SK-MEL-5 (cell line): ENCODE results near the gene TBPL1. TPM values are rescaled to one million over a fixed set of nuclear protein-coding genes. Genes with fewer than 3 reads are reported as not detected.

ENCODE experiments used
- DNase-seq: peaks from one replicate; pipeline ENCODE4 v3.0.0-alpha.2; 2016; ENCODE audit warnings: low read depth, low spot score
- in situ Hi-C: cut with HindIII; loops from 2 replicates; pipeline ENCODE4 v1.10.0; 2016; ENCODE audit warnings: low sequenced_read_pairs, high pct_unique_total_duplicates, low pct_unique_long_range_greater_than_20kb
- total RNA-seq: library from RNA; depleted of rRNA; stranded (reverse); fragments of >200 nt; shearing (Covaris generic); gene quantifications from 2 replicates; pipeline ENCODE4 v1.2.3, GENCODE V29; 2014

Gene TBPL1
- total RNA-seq, 1 experiment from 2014 or later, result 40.7 TPM

- in situ Hi-C loops, result no loop called here
- no peak for DNase-seq
Observed at GRCh38 chr6:133990321-133990720, 37.3 kb downstream of the TBPL1 start.

- in situ Hi-C loops, result no loop called here
- DNase-seq, result no peak
Observed at GRCh38 chr6:133991096-133991593, 38.1 kb downstream of the TBPL1 start.

- DNase-seq, result no peak
- in situ Hi-C loops, result no loop called here
Observed at GRCh38 chr6:133992992-133993680, 40.1 kb downstream of the TBPL1 start.

DNA sequence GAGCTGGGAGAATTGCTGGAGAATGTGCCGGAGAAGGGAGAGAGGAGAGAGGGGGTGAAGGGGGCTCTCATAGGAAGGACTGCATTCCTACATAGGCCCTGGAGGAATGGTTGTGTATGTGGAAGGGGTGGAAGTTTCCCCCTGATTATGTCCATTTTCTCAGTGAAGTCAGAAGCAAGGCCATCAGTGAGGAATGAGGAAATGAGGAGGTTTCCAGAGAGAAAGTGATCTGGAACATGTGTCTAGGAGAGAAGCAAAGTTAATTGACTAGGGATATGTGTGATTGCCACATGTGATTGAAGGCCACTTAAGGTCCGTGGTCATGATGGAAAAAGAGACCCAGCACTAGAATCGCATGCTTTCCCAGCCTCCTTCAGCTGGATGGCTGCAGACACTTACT, 42.3 kb downstream of the TBPL1 start:
- DNase-seq, result no peak
- in situ Hi-C loops, result no loop called here

- no peak for DNase-seq
- in situ Hi-C loops, result no loop called here
Observed at GRCh38 chr6:133995758-133996157, 42.7 kb downstream of the TBPL1 start.

GRCh38 chr6:133997267-133997666, 44.2 kb downstream of the TBPL1 start:
- DNase-seq, result no peak
- in situ Hi-C loops, result no loop called here

DNA sequence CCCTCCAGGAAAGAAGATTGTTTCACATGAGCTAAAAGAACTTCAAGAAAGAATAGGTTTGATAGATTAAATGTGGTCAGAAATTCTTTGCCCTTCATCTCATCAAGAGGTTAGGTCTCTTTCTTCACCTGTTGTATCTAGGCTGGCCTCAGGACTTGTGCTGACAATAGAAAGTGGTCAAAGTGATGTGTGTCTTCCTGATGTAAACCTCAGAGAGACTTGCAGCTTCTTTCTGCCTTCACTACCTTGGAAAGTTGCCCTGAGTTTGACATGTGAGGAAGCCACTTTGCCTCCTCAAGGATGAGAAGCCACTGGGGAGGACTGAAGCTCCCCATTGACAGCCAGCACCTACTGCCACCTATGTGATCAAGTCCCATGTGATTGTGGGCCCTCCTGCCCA, 46.3 kb downstream of the TBPL1 start:
- in situ Hi-C loops, result no loop called here
- DNase-seq, result no peak

DNA sequence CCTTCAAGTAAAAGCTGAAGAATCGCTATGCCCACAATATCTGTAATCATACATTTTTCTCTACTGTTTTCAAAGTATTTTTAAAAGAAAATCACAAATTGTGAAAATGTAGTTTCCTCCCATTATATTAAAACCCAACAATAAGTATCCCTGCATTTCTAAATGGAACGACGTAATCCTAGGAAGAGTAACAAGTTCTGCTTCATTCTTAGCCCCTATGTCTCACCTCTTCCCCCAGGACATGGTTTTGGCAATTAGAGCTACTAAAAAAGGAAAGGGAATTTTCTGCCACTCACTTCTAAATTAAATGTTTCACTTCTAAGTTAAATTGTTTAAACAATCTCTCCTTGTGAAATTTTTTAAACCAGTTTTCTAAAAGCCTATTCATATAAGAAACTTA, 47.4 kb downstream of the TBPL1 start:
- in situ Hi-C loops, result no loop called here
- no peak for DNase-seq

- DNase-seq, result peak; percentile 58
- in situ Hi-C loops, result no loop called here
Observed at GRCh38 chr6:134002821-134003220, 49.8 kb downstream of the TBPL1 start.

GRCh38 chr6:134003542-134003951, 50.5 kb downstream of the TBPL1 start:
- DNase-seq, result no peak
- in situ Hi-C loops, result no loop called here

GRCh38 chr6:134004714-134005113, 51.7 kb downstream of the TBPL1 start:
- in situ Hi-C loops, result no loop called here
- DNase-seq, result no peak

DNA sequence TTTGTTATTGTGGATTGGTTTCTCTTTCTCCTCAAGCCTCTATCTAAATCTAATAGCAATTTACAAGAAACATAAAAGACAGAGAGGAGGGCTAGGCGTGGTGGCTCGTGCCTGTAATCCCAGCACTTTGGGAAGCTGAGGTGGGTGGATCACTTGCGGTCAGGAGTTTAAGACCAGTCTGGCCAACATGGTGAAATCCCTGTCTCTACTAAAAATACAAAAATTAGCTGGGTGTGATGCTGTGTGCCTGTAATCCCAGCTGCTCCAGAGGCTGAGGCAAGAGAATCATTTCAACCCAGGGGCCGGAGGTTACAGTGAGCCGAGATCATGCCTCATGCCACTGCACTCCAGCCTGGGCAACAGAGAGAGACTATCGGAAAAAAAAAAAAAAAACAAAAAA, 52.8 kb downstream of the TBPL1 start:
- in situ Hi-C loops, result no loop called here
- no peak for DNase-seq

DNA sequence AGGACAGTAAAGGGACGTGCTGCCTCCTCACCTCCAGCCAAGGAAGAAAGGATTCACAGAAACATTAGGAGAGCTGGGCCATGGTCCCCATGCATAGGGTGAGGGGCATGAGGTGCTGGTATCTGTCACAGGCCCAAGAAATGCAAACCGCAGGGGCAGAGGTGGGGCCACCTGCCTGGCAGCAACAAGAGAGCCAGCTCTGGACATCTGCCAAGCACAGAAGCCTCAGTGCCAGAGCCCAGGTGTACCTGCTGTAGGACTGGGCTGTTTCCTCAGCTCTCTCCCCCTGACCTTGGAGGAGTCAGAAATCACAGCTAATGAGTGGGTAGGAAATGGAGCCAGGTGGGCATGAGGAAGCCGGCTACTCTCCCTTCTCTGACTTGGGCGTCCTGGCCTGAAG, 54.1 kb downstream of the TBPL1 start:
- in situ Hi-C loops, result no loop called here
- no peak for DNase-seq

GRCh38 chr6:134009876-134010275, 56.9 kb downstream of the TBPL1 start:
- no peak for DNase-seq
- in situ Hi-C loops, result no loop called here

- in situ Hi-C loops, result no loop called here
- DNase-seq, result no peak
Observed at GRCh38 chr6:134010400-134010799, 57.4 kb downstream of the TBPL1 start.

DNA sequence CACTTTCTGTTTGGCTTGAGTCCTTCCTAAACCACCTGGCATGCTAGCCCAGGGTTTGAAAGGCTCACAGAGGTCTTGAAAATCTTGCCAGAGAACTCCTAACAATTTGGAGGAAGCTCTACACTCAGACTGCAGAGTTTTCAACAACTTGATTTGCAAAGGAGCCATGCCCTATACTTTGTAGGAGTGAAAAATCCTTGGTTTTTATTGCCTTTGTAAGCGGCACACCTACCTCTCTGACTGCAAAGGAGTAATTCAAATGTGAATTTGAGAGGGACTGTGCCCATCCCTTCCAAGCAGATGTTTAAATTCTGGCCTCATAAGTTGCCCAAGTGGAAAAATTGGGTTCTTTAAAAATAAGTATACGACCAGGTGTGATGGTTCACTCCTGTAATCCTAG, 58.0 kb downstream of the TBPL1 start:
- DNase-seq, result no peak
- in situ Hi-C loops, result no loop called here

- in situ Hi-C loops, result no loop called here
Observed at GRCh38 chr6:134014588-134015137, 61.6 kb downstream of the TBPL1 start.

GRCh38 chr6:134015719-134016557, 62.9 kb downstream of the TBPL1 start:
- in situ Hi-C loops, result no loop called here
- no peak for DNase-seq

More at GRCh38 chr6:134014588-134015137, 61.6 kb downstream of the TBPL1 start:
- DNase-seq, result no peak

GRCh38 chr6:134016558-134016814, 63.5 kb downstream of the TBPL1 start:
- no peak for DNase-seq
- in situ Hi-C loops, result no loop called here
